Measurements from ENCODE around the gene LYST.
"Not testable (repeated sequence)": the region's sequence is repeated elsewhere in the genome, so short reads cannot be mapped to it uniquely, and the experiment has no call there.

Gene LYST

GRCh38 chr1:235757587-235758096 lies 109.1 kb downstream of the LYST start:
- DNase-seq (ENCODE audit: low spot score): no peak

DNA sequence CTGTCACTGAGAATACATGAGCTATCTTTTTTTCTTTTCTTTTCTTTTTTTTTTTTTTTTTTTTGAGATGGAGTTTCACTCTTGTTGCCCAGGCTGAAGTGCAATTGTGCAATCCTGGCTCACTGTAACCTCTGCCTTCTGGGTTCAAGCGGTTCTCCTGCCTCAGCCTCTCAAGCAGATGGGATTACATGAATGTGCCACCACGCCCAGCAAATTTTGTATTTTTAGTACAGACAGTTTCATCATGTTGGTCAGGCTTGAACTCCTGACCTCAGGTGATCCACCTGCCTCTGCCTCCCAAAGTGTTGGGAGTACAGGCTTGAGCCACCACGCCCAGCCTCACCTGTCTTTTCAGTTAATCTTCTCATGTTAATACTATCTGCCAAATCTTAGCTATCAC lies 112.5 kb downstream of the LYST start:
- DNase-seq (ENCODE audit: low spot score): not testable (repeated sequence)

- no peak for DNase-seq (ENCODE audit: low spot score)
These were observed 116.9 kb downstream of the LYST start for GRCh38 chr1:235749755-235750300.

DNA sequence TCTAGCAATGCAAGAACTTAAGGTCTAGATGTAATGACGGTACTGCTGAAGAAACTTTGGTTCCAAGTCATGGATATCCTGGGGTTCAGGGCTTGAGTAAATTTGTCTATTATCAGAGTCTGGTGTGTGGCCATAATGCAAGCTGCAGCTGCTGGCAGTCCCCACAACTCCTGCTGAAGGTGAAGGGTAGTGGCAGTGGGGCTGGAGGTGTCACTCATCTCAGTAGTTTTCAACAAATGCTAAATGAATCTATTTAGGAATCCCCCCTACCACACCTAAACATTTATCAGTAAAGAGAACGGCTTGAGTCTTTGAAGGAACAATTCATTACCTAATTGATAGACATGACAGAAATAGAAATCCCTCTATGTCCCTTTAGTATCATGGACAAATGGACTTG lies 118.0 kb downstream of the LYST start:
- DNase-seq (ENCODE audit: low spot score): no peak

DNA sequence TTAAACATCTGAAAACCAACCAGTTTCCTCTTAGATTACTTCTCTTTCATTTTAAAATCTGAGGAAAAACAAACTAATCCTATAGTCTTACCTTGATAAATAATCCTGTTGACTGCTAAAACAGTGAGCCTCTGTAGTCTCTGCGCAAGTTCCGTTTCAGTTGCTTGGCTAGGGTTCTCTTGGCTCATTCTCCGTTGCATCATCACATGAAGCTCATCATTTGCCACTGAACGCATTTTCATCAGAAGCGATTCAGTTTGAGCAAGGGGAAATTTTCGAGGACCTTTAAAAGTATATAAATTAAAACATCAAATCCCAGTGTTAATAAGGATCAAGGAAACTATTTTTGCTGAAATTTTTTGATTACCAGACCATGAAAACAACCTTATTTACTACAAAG lies 120.5 kb downstream of the LYST start:
- DNase-seq (ENCODE audit: low spot score): no peak

DNA sequence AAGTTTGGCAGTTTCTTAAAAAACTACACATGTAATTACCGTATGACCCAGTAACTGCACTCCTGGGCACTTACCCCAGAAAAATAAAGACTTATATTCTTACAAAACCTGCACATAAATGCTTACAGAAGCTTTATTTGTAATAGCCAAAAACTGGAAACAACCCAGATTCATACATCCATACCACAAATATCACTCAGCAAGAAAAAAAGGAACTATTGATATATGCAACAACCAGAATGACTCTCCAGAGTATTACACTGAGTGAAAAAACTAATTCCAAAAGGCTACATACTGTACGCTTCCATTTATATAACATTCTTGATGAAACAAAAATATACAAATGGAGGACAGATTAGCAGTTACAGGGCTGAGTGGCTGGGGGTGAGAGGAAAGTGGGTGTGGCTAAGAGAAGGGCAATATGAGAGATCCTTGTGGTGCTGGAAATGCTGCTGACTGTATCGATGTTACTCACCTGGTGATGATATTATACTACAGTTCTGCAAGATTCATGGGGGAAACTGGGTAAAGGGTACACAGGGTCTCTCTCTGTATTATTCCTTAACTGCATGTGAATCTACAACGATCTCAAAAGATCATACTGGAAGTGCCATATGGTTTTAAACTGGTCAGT lies 121.1 kb downstream of the LYST start:
- no peak for DNase-seq (ENCODE audit: low spot score)

DNA sequence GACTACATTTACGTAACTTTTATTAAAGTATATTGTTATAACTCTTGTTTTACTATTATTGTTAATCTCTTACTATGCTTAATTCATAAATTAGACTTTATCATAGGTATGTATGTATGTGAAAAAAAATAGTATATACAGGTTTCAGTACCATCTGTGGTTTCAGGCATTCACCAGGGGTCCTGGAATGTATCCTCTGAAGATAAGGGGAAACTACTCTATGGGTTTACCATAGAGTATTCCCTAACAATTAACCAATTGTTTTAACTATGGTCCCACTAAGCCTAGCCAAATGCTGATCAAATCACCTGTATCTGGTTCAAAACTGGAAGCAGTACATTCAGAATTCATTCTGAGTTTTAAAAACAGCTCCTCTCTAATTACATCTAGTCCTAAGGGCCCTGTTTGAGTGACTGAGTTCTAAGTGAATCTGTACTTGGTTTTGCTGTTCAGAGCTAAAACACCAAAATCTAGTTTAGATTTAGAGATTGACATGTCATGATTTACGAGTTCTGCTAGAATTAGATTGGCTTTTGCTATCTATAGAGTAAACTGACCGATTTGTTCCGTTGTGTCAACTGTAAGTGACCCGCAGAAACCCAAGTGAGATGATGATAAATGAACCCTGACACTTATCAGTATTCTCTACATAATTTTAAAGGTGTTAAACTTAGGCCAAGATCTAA lies 123.6 kb downstream of the LYST start:
- DNase-seq (ENCODE audit: low spot score): no peak

DNA sequence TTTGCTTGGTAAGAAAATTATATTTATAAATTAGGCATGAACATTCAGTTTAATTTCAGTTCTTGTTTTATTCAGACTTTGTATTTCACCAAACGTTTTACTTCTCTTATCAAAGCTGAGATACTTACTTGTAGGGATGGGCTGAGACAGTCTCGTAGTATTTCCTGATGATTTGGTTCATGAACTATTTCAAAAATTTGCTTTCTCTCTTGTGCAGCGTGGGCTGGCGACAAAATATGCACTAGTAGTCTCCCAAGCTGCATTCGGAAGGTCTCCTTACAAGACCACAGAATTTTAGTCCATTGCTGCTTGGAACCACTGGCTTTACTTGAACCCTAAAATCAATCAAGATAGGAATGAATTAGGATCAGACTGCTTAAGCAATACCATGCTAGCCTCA lies 125.4 kb downstream of the LYST start:
- peak; percentile 79 for DNase-seq (ENCODE audit: low spot score)

DNA sequence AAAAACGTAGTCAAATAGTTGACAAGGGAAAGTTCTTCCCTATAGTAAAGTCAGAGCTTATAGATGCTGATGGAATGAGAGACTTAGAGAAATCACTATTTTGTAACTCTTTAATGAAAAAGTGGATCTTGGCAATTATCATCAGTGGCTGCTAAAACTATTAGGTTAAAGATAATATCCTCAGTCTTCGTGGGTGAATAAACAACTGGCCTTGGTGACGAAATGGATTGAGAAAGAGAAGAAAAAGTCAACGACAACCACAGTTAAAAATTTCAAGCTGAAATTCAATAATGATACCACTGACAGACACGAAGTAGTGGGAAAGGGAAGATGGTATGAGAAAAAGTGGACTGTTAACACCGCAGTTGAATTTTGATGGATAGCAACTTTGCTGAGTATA lies 127.1 kb downstream of the LYST start:
- DNase-seq (ENCODE audit: low spot score): no peak

DNA sequence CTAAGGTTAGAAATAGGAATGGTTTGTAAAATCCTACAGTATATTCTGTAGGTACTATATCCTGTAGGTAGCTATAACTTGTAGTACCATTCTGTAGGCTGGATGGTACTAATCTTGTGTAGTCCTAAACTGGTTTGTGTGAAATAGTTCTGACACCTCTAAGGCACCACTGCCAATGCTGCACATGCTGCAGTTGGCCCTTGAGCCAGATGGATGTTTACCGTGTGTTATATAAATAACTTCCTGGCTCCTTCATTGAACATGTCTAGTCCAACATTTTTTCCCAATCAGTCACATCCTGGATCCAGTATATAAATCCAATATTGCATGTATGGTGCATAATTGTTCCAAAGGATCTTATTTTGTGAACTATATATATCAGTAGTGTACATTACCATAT lies 127.6 kb downstream of the LYST start:
- DNase-seq (ENCODE audit: low spot score): peak; percentile 7

- DNase-seq (ENCODE audit: low spot score): no peak
These were observed 129.0 kb downstream of the LYST start for GRCh38 chr1:235737751-235738150.

GRCh38 chr1:235736263-235736662 lies 130.4 kb downstream of the LYST start:
- DNase-seq (ENCODE audit: low spot score): no peak

GRCh38 chr1:235735621-235736020 lies 131.1 kb downstream of the LYST start:
- no peak for DNase-seq (ENCODE audit: low spot score)

DNA sequence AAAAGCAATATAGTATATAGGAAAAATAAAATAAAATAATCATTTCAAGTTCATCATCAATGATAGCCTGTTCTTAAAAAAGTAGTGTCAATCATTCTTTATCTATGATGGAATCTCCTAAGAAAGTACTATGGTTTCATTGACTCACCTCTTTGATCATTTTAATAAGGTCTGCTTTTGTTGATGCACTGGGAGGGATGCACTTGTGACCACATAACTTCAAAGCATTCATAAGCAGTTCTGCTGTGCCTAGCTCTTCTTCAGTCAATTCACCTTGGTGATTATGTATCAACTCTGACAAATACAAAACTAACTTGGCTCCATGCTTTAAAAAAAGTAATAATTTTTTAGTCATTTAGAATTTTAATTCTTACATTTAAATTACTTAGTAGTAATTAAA lies 132.4 kb downstream of the LYST start:
- no peak for DNase-seq (ENCODE audit: low spot score)

- no peak for DNase-seq (ENCODE audit: low spot score)
These were observed 136.7 kb downstream of the LYST start for GRCh38 chr1:235730007-235730406.

GRCh38 chr1:235726557-235726956 lies 140.1 kb downstream of the LYST start:
- DNase-seq (ENCODE audit: low spot score): no peak

DNA sequence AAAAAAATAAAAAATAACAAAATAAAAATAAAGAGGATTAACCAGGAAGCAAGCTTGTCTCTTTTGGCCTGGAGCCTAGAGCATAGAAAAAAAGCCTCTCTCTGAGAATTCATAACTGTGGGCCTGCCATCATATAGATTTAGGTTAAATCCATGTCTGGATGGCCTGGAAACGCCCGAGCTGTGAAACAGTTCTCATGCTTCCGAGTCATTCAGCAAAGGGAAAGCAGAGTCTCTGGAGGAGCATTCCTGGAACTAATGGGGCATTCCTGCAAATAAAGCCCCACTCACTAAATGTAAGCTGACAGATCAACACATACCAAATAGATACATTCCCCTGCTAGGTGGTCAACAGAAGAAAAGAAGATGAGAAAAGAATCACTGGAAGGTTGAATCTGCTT lies 141.3 kb downstream of the LYST start:
- peak; percentile 15 for DNase-seq (ENCODE audit: low spot score)

DNA sequence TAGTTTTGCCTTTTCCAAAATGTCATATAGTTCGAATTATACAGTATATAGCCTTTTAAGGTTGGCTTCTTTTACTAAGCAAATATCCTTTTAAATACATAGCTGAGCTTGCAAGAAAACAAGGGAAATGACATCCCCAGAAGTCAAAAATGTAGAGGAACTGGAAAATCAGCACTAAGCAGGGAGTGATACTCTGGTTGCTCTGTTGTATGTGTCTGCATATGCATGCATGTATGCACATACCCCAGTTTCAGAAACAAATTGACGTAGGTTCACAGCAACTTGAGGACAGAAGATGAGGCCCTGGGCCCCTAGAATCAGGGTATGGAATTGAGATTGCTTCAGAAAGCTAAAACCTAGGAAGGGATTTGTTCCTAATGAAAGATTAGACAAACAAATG lies 142.0 kb downstream of the LYST start:
- no peak for DNase-seq (ENCODE audit: low spot score)

DNA sequence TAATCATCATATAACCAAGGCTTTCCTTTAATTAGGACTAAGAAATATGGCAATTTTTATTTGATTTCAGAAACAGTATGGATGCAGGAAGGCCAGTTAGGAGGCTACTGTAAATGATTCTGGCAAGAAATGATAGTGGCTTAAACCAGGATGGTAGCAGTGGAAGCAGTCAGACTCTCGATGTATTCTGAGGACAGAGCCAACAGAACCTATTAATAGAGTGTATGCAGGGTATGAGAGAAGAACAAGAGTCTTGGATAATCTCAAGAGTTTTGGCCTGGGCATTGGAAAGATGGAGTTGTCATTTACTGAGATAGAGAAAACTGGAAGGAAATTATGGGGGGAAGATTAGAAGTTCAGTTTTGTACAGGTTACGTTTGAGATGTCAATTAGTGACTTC lies 143.8 kb downstream of the LYST start:
- no peak for DNase-seq (ENCODE audit: low spot score)

DNA sequence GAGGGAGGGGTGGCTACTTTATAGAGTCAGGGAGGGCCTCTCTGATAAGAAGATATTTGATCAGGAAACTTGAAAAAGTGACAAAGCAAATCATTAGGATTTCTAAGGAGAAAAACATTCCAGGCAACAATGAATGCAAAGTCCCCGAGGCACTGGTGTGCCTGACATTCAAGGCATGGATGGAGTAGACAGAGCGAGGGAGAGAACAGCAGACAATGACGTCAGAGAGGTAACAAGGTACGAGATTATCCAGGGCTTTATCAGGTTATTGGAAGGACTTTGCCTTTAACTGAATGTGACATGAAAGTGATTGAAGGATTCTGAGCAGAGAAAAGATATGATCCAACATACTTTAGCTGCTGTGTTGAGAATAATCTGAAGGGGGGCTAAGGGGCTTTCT lies 144.7 kb downstream of the LYST start:
- no peak for DNase-seq (ENCODE audit: low spot score)

- no peak for DNase-seq (ENCODE audit: low spot score)
These were observed 146.2 kb downstream of the LYST start for GRCh38 chr1:235720544-235720943.

DNA sequence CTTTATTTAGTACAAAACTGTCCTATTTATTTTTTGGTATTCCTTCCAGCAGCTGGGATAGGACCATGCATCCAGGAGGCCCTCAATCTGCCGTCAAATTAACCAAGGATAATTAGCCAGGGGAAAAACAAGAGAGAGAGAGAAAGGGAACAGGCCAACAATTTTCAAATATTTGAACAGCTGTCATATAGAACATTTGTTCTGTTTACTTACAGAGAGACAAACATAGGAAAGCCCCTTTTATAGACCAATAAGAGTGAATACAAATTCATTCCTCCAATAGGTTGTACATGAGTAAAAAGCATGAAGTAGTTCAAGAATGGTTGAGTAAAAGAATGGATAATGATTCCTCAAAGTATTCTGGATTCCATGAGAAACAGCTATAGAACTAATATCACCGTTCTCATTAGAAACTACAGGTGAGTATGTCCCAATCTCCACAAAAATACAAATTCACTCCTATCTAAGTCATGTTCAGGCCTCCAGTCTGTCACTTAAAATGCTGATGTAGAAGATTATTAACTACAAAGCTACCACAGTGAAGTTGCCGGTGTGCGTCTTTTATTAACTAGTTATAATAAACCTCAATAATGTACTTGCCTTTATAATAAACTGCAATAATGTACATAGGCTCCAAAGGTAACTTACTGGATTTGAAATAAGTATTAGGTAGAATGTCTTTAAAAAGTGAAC lies 152.4 kb downstream of the LYST start:
- no peak for DNase-seq (ENCODE audit: low spot score)

GRCh38 chr1:235712812-235713211 lies 153.9 kb downstream of the LYST start:
- DNase-seq (ENCODE audit: low spot score): no peak
